GM23338 (cell line): ENCODE measurements around the gene RNF215. TPM values are rescaled to one million over a fixed set of nuclear protein-coding genes. Genes with fewer than 3 reads are reported as not detected.

ENCODE experiments used
- ATAC-seq: fragments of 200-7000 bp; cut with Tn5 transposase; 3 replicates; pipeline ENCODE4 v1.9.1; 2020
- DNase-seq: peaks from one replicate; pipeline ENCODE4 v3.0.0-alpha.2; 2015; ENCODE audit warnings: low spot score
- H2AFZ ChIP-seq: fragments of 200-600 bp; sonication (generic); 2 replicates; pipeline ENCODE4 v1.8.0; 2016; ENCODE audit warnings: antibody characterized with exemption, mild to moderate bottlenecking, moderate library complexity
- H3F3A ChIP-seq: fragments of 200-600 bp; sonication (generic); replicated peaks from 2 replicates; pipeline ENCODE4 v1.8.0; 2017; ENCODE audit warnings: antibody characterized with exemption, mixed run types, low read depth
- H3K27ac ChIP-seq: fragments of 200-600 bp; sonication (generic); 2 replicates; pipeline ENCODE4 v1.6.1; 2016; ENCODE audit warnings: low read depth
- H3K27me3 ChIP-seq: fragments of 200-600 bp; sonication (generic); 2 replicates; pipeline ENCODE4 v1.8.0; 2016; ENCODE audit warnings: mild to moderate bottlenecking, mixed run types, moderate library complexity; ENCODE audit not compliant: insufficient read depth
- H3K36me3 ChIP-seq: fragments of 200-600 bp; sonication (generic); 2 replicates; pipeline ENCODE4 v1.8.0; 2016; ENCODE audit warnings: mild to moderate bottlenecking; ENCODE audit not compliant: insufficient read depth
- H3K4me1 ChIP-seq: fragments of 200-600 bp; sonication (generic); 2 replicates; pipeline ENCODE4 v1.8.0; 2016; ENCODE audit warnings: mild to moderate bottlenecking, moderate library complexity; ENCODE audit not compliant: insufficient read depth
- H3K4me2 ChIP-seq: fragments of 200-600 bp; sonication (generic); 2 replicates; pipeline ENCODE4 v1.7.1; 2017; ENCODE audit warnings: mixed run types
- H3K4me3 ChIP-seq: fragments of 200-600 bp; sonication (generic); 2 replicates; pipeline ENCODE4 v1.6.1; 2016; ENCODE audit warnings: mixed run types
- H3K79me2 ChIP-seq: fragments of 200-600 bp; sonication (generic); replicated peaks from 2 replicates; pipeline ENCODE4 v1.8.0; 2017; ENCODE audit warnings: mild to moderate bottlenecking; ENCODE audit not compliant: insufficient read depth
- H3K9me2 ChIP-seq: fragments of 200-600 bp; sonication (generic); 2 replicates; pipeline ENCODE4 v1.8.0; 2017; ENCODE audit not compliant: insufficient read depth
- H4K20me1 ChIP-seq: fragments of 200-600 bp; sonication (generic); replicated peaks from 2 replicates; pipeline ENCODE4 v1.8.0; 2017; ENCODE audit warnings: mild to moderate bottlenecking; ENCODE audit not compliant: insufficient read depth
- H3K27ac Mint-ChIP-seq: 2 replicates; pipeline ENCODE4 v1.8.0; 2020; ENCODE audit warnings: inconsistent platforms, mild to moderate bottlenecking, moderate library complexity, mixed read lengths
- H3K27me3 Mint-ChIP-seq: 3 replicates; pipeline ENCODE4 v1.8.0; 2022; ENCODE audit warnings: low read depth, mild to moderate bottlenecking, moderate library complexity, mixed read lengths, inconsistent platforms; ENCODE audit not compliant: insufficient read depth, poor library complexity
- H3K36me3 Mint-ChIP-seq: 3 replicates; pipeline ENCODE4 v1.8.0; 2021; ENCODE audit warnings: low read depth, mild to moderate bottlenecking, inconsistent platforms, moderate library complexity, mixed read lengths
- H3K4me1 Mint-ChIP-seq: 3 replicates; pipeline ENCODE4 v1.8.0; 2020; ENCODE audit warnings: mild to moderate bottlenecking, inconsistent platforms, mixed read lengths
- H3K4me3 Mint-ChIP-seq: 3 replicates; pipeline ENCODE4 v1.8.0; 2021; ENCODE audit warnings: moderate library complexity, mild to moderate bottlenecking, inconsistent platforms, mixed read lengths
- H3K9me3 Mint-ChIP-seq: 3 replicates; pipeline ENCODE4 v1.8.0; 2020; ENCODE audit warnings: moderate library complexity, mild to moderate bottlenecking, inconsistent platforms, mixed read lengths
- CREB1 ChIP-seq: fragments of 250-450 bp; sonication (Bioruptor Pico); IDR thresholded peaks from 2 replicates; pipeline ENCODE4 v1.5.0; 2020; ENCODE audit warnings: low read depth, mild to moderate bottlenecking, moderate library complexity
- JUNB ChIP-seq: IDR thresholded peaks from one replicate; pipeline ENCODE4 v1.6.1; 2016; ENCODE audit warnings: antibody characterized with exemption; ENCODE audit not compliant: unreplicated experiment
- NANOG ChIP-seq: IDR thresholded peaks from 2 replicates; pipeline ENCODE4 v1.6.1; 2016; ENCODE audit warnings: antibody characterized with exemption, borderline replicate concordance
- STAT1 ChIP-seq: IDR thresholded peaks from one replicate; pipeline ENCODE4 v1.6.1; 2016; ENCODE audit warnings: antibody characterized with exemption; ENCODE audit not compliant: unreplicated experiment
- ZNF114 ChIP-seq: fragments of 250-450 bp; sonication (Bioruptor Pico); IDR thresholded peaks from 2 replicates; pipeline ENCODE4 v1.5.0; 2020; ENCODE audit warnings: mild to moderate bottlenecking, moderate library complexity
- polyA plus RNA-seq: library from polyadenylated mRNA; unstranded; fragments of >200 nt; fragmentation: Nextera tagmentation; extraction: Ambion mirVana; gene quantifications from 2 replicates; pipeline ENCODE4 v1.2.1, GENCODE V29; 2016
- total RNA-seq: library from RNA; depleted of rRNA; stranded (reverse); fragments of >200 nt; shearing (Covaris generic); gene quantifications from 2 replicates; pipeline ENCODE4 v1.2.3, GENCODE V29; 2014
- TF ChIP-seq, protein P1 (sequence below): IDR thresholded peaks from one replicate; pipeline ENCODE4 v1.6.1; 2018; ENCODE audit warnings: antibody characterized with exemption; ENCODE audit not compliant: unreplicated experiment
- TF ChIP-seq, protein P2 (sequence below), 2 experiments: fragments of 200-600 bp in 1 of 2; sonication (generic) in 1 of 2; conservative IDR thresholded peaks; 2 replicates each; pipeline versions ENCODE4 v1.5.1 to v1.6.1; 2016 to 2017; ENCODE audit warnings: antibody characterized with exemption in 2 of 2, low read depth in 2 of 2, mild to moderate bottlenecking in 2 of 2, moderate library complexity in 1 of 2
- TF ChIP-seq, protein P3 (sequence below): IDR thresholded peaks from 2 replicates; pipeline ENCODE4 v1.6.1; 2016; ENCODE audit warnings: antibody characterized with exemption

The RNF215 gene
- total and polyA plus RNA-seq, 2 experiments from 2014 or later: 3.3 to 13.9 TPM

DNA sequence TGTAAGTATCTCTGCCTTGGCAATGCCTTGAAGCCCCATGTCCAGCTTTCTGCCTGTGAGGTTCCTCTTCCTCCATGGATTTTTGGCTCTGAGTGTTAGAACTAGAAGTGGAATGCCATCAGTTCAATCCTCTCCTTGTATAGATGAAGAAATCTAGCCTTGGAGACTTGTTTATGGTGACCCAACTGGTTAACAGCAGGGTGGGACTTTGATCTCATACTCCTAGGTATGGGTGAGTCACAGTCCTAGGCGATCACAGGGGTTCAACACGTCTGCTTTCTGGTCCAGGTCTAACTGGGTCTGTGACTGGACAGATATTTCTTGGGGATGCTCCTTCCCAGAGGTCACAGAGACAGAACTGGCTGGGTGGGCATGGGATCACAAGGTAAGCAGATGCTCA lies 29.2 kb upstream of the RNF215 start (continued):
- TF ChIP-seq, protein P1, sequence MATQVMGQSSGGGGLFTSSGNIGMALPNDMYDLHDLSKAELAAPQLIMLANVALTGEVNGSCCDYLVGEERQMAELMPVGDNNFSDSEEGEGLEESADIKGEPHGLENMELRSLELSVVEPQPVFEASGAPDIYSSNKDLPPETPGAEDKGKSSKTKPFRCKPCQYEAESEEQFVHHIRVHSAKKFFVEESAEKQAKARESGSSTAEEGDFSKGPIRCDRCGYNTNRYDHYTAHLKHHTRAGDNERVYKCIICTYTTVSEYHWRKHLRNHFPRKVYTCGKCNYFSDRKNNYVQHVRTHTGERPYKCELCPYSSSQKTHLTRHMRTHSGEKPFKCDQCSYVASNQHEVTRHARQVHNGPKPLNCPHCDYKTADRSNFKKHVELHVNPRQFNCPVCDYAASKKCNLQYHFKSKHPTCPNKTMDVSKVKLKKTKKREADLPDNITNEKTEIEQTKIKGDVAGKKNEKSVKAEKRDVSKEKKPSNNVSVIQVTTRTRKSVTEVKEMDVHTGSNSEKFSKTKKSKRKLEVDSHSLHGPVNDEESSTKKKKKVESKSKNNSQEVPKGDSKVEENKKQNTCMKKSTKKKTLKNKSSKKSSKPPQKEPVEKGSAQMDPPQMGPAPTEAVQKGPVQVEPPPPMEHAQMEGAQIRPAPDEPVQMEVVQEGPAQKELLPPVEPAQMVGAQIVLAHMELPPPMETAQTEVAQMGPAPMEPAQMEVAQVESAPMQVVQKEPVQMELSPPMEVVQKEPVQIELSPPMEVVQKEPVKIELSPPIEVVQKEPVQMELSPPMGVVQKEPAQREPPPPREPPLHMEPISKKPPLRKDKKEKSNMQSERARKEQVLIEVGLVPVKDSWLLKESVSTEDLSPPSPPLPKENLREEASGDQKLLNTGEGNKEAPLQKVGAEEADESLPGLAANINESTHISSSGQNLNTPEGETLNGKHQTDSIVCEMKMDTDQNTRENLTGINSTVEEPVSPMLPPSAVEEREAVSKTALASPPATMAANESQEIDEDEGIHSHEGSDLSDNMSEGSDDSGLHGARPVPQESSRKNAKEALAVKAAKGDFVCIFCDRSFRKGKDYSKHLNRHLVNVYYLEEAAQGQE: no peak
- TF ChIP-seq ZNF114 (CRISPR knock-in tag): no peak
- no peak for TF ChIP-seq STAT1

DNA sequence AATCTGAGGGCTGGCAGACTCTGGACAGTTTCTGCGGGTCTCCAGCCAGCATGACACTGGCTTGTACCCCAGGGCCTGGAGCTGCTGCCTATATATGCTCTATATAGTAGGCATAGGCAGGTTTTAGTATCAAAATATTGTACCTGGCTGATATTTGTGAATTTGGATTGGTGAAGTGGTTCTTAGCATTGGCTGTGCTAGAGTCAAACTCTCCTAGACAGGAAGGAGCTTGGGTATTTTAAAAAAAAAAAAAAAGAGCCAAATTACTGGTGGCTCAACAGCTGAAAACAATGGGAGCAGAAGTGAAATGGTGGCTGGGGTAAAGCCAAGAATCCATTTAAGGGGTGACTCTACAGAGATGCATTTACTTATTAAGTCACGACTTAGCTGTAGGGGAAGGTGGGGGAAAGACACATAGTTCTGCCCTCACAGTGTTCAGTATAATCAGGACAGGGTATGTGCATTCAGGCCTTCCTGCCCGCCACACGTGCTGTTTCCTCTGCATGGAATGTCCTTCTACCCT lies 27.4 kb upstream of the RNF215 start:
- no peak overlapping the region for H3K4me3 Mint-ChIP-seq
- ATAC-seq: no peak
- Histone ChIP-seq H3K79me2 (no peaks in the 10 kb centered on the region), H3K4me2 (no peak overlapping the region), H2AFZ (no peak overlapping the region), H3K4me3 (no peak overlapping the region), H3K27ac (no peak overlapping the region), H3K4me1 (no peaks in the 10 kb centered on the region), H3F3A (no peaks in the 10 kb centered on the region), H3K27me3 (no peaks in the 10 kb centered on the region), H3K36me3 (peaks cover 4% of the 10 kb centered on the region; the same call in 1 of the 2 replicates), H4K20me1 (no peaks in the 10 kb centered on the region; the same call in 1 of the 2 replicates), H3K9me2 (no peaks in the 10 kb centered on the region)
- H3K36me3 Mint-ChIP-seq: peaks cover 35% of the 10 kb centered on the region; the same call in 2 of the 3 replicates
- peaks cover 8% of the 10 kb centered on the region for H3K27me3 Mint-ChIP-seq
- H3K4me1 Mint-ChIP-seq: no peaks in the 10 kb centered on the region
- H3K27ac Mint-ChIP-seq: no peak overlapping the region
- DNase-seq: no peak
- H3K9me3 Mint-ChIP-seq: no peaks in the 10 kb centered on the region
- TF ChIP-seq, protein P1: no peak
- TF ChIP-seq CREB1 (CRISPR knock-in tag) (no peak), JUNB (no peak), NANOG (no peak)
- TF ChIP-seq, protein P2, sequence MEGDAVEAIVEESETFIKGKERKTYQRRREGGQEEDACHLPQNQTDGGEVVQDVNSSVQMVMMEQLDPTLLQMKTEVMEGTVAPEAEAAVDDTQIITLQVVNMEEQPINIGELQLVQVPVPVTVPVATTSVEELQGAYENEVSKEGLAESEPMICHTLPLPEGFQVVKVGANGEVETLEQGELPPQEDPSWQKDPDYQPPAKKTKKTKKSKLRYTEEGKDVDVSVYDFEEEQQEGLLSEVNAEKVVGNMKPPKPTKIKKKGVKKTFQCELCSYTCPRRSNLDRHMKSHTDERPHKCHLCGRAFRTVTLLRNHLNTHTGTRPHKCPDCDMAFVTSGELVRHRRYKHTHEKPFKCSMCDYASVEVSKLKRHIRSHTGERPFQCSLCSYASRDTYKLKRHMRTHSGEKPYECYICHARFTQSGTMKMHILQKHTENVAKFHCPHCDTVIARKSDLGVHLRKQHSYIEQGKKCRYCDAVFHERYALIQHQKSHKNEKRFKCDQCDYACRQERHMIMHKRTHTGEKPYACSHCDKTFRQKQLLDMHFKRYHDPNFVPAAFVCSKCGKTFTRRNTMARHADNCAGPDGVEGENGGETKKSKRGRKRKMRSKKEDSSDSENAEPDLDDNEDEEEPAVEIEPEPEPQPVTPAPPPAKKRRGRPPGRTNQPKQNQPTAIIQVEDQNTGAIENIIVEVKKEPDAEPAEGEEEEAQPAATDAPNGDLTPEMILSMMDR (conservative IDR thresholded peaks at IDR 0.05; ENCODE audit: low read depth in 2 of 2): no peak
- TF ChIP-seq, protein P3, sequence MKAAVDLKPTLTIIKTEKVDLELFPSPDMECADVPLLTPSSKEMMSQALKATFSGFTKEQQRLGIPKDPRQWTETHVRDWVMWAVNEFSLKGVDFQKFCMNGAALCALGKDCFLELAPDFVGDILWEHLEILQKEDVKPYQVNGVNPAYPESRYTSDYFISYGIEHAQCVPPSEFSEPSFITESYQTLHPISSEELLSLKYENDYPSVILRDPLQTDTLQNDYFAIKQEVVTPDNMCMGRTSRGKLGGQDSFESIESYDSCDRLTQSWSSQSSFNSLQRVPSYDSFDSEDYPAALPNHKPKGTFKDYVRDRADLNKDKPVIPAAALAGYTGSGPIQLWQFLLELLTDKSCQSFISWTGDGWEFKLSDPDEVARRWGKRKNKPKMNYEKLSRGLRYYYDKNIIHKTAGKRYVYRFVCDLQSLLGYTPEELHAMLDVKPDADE: no peak
